HepG2 (cell line): Measurements from ENCODE around the gene NCOA1. TPM values are rescaled to one million over a fixed set of nuclear protein-coding genes. Genes with fewer than 3 reads are reported as not detected.

Experiments used
- ATAC-seq: fragments of 200-7000 bp; cut with Tn5 transposase; 3 replicates; pipeline ENCODE4 v1.9.1; 2020; ENCODE audit warnings: mild to moderate bottlenecking, moderate library complexity
- BruUV-seq: library from RNA; stranded (reverse); fragments of 400-500 nt; replicated peaks from 2 replicates; lab custom pipeline; 2021; lab: Mats Ljungman, UMichigan
- CTCF ChIA-PET: fragments of 300-600 bp; formaldehyde crosslinking; extraction: SDS; loops from one replicate; lab custom pipeline; 2021; ENCODE audit warnings: low total read pairs, inconsistent platforms, low intra/inter-chr PET ratio; lab: Yijun Ruan, JAX
- POLR2A ChIA-PET: fragments of 350-600 bp; sonication (Branson Sonifier 250); formaldehyde crosslinking; loops from one replicate; lab custom pipeline; 2020; ENCODE audit warnings: antibody characterized with exemption, inconsistent platforms; lab: Yijun Ruan, JAX
- DNase-seq: peaks from one replicate; pipeline ENCODE4 v3.0.0-alpha.2; 2015; ENCODE audit warnings: low spot score
- FAIRE-seq: peaks from 3 replicates; lab custom pipeline; 2011; peaks lifted over from hg19 to GRCh38; lab: Jason Lieb, UNC
- H2AFZ ChIP-seq: one replicate; pipeline ENCODE4 v1.6.1; 2011; ENCODE audit warnings: low read length, inconsistent platforms
- H3K27ac ChIP-seq: fragments of 300-600 bp; 3 replicates; pipeline ENCODE4 v1.8.0; 2011; ENCODE audit warnings: mixed run types, mild to moderate bottlenecking, mixed read lengths, low read length, inconsistent platforms; ENCODE audit not compliant: insufficient read depth; ENCODE audit errors: extremely low read length
- H3K27me3 ChIP-seq, 2 experiments: fragments of 200-600 bp in 1 of 2; 2 replicates in 1 of 2; 3 replicates in 1 of 2; pipeline versions ENCODE4 v1.6.0 to v1.8.0; 2011; ENCODE audit warnings: low read length in 2 of 2, mild to moderate bottlenecking in 2 of 2, moderate library complexity in 2 of 2, inconsistent platforms in 1 of 2; ENCODE audit not compliant: insufficient read depth in 2 of 2, control insufficient read depth in 1 of 2
- H3K36me3 ChIP-seq, 2 experiments: fragments of 200-600 bp in 1 of 2; replicated peaks in 1 of 2; 2 replicates in 1 of 2; 3 replicates in 1 of 2; pipeline versions ENCODE4 v1.5.1 to v1.8.0; 2011; ENCODE audit warnings: low read length in 2 of 2, inconsistent platforms in 1 of 2; ENCODE audit not compliant: insufficient read depth in 2 of 2, control insufficient read depth in 1 of 2
- H3K4me1 ChIP-seq: 2 replicates; pipeline ENCODE4 v1.5.1; 2012; ENCODE audit warnings: low read length, inconsistent platforms; ENCODE audit not compliant: insufficient read depth
- H3K4me2 ChIP-seq: 2 replicates; pipeline ENCODE4 v1.6.0; 2011; ENCODE audit warnings: low read depth, low read length, inconsistent platforms
- H3K4me3 ChIP-seq, 3 experiments: fragments of 200-600 bp in 1 of 3; sonication (generic), shearing (Covaris generic) in 1 of 3; replicated peaks in 1 of 3; 2 replicates each; pipeline ENCODE4 v1.5.1; 2011 to 2016; ENCODE audit warnings: low read length in 3 of 3, inconsistent platforms in 2 of 3, low read depth in 2 of 3, mild to moderate bottlenecking in 2 of 3, control low read depth in 1 of 3, mixed read lengths in 1 of 3; ENCODE audit not compliant: insufficient read depth in 1 of 3
- H3K79me2 ChIP-seq: one replicate; pipeline ENCODE4 v1.6.1; 2011; ENCODE audit warnings: low read length, inconsistent platforms; ENCODE audit not compliant: insufficient read depth
- H3K9ac ChIP-seq: 2 replicates; pipeline ENCODE4 v1.6.0; 2011; ENCODE audit warnings: mild to moderate bottlenecking, low read depth, low read length, inconsistent platforms; ENCODE audit not compliant: insufficient read depth
- H3K9me3 ChIP-seq: 2 replicates; pipeline ENCODE4 v1.5.1; 2012; ENCODE audit warnings: mild to moderate bottlenecking, low read length
- H4K20me1 ChIP-seq: 2 replicates; pipeline ENCODE4 v1.6.0; 2011; ENCODE audit warnings: inconsistent platforms, mild to moderate bottlenecking, low read length, moderate library complexity; ENCODE audit not compliant: insufficient read depth
- CSRNP2 ChIP-seq: sonication (generic); formaldehyde crosslinking; conservative IDR thresholded peaks from 2 replicates; pipeline ENCODE4 v1.8.0; 2022; ENCODE audit warnings: low read depth, missing genetic modification reagents
- TBX2 ChIP-seq: sonication (generic); formaldehyde crosslinking; IDR thresholded peaks from 2 replicates; pipeline ENCODE4 v1.5.0; 2020; ENCODE audit warnings: missing genetic modification reagents, mild to moderate bottlenecking, borderline replicate concordance
- TP53 ChIP-seq: sonication (generic); formaldehyde crosslinking; conservative IDR thresholded peaks from 2 replicates; pipeline ENCODE4 v1.4.0; 2020; ENCODE audit warnings: missing genetic modification reagents
- ZFP37 ChIP-seq: sonication (generic); formaldehyde crosslinking; IDR thresholded peaks from 2 replicates; pipeline ENCODE4 v1.4.0; 2020; ENCODE audit warnings: missing genetic modification reagents, borderline replicate concordance
- ZFP91 ChIP-seq: sonication (generic); formaldehyde crosslinking; IDR thresholded peaks from 2 replicates; pipeline ENCODE4 v1.9.0; 2022; ENCODE audit warnings: missing genetic modification reagents, mild to moderate bottlenecking, borderline replicate concordance
- ZNF407 ChIP-seq: sonication (generic); formaldehyde crosslinking; IDR thresholded peaks from one replicate; pipeline ENCODE4 v1.5.1; 2020; ENCODE audit warnings: mild to moderate bottlenecking, missing genetic modification reagents; ENCODE audit errors: not compliant biosample characterization
- ZNF703 ChIP-seq: sonication (generic); formaldehyde crosslinking; IDR thresholded peaks from 2 replicates; pipeline ENCODE4 v1.5.1; 2020; ENCODE audit warnings: missing genetic modification reagents, mild to moderate bottlenecking, moderate library complexity, borderline replicate concordance
- ZNF775 ChIP-seq: sonication (generic); formaldehyde crosslinking; IDR thresholded peaks from 2 replicates; pipeline ENCODE4 v1.4.0; 2020; ENCODE audit warnings: missing genetic modification reagents, mild to moderate bottlenecking, moderate library complexity, borderline replicate concordance
- ZNF780A ChIP-seq: sonication (generic); formaldehyde crosslinking; IDR thresholded peaks from 2 replicates; pipeline ENCODE4 v1.8.0; 2022; ENCODE audit warnings: mild to moderate bottlenecking, missing genetic modification reagents, moderate library complexity
- WGBS: methylation state at CpG from one replicate; pipeline ENCODE4 v1.1.6; 2017; ENCODE audit warnings: low lambda C conversion rate; 5-methylcytosine and 5-hydroxymethylcytosine counted together
- in situ Hi-C: cut with HindIII; loops from 2 replicates; pipeline ENCODE4 v1.10.0; 2017; ENCODE audit warnings: low pct_unique_long_range_greater_than_20kb; ENCODE audit not compliant: extremely low pct_ligation_motif_present
- intact Hi-C: fragments of 100-400 bp; cut with micrococcal nuclease; formaldehyde crosslinking; loops from one replicate; pipeline ENCODE4 v1.10.0; 2022; ENCODE audit not compliant: unreplicated experiment
- polyA plus RNA-seq, 8 experiments: library from polyadenylated mRNA; depleted of rRNA in 3 of 8; stranded (reverse) in 7 of 8; unstranded in 1 of 8; fragments of >200 nt; fragmentation: Illumina TruSeq in 4 of 8; extraction: Trizol in 4 of 8; gene quantifications; 2 replicates each; pipeline versions ENCODE4 v1.2.1 to v1.2.3, GENCODE V29; 2011 to 2016; ENCODE audit warnings: low read depth in 4 of 8, missing spikeins in 1 of 8, mixed read lengths in 1 of 8; ENCODE audit not compliant: insufficient read depth in 1 of 8
- total RNA-seq, 5 experiments: library from RNA; depleted of rRNA; stranded (reverse); fragments of >200 nt; fragmentation: Illumina TruSeq; extraction: Trizol; gene quantifications; 2 replicates each; pipeline ENCODE4 v1.2.3, GENCODE V29; 2016; ENCODE audit warnings: low read depth in 1 of 5

The NCOA1 gene
- total and polyA plus RNA-seq, 2 of the 13 experiments (the other 11 are each of a cell fraction or from before 2014, with no cell fraction given), result 10.0 to 10.4 TPM

- no peak for TF ChIP-seq ZNF407
- TF ChIP-seq ZNF703 (CRISPR knock-in tag), result no peak
These were observed at the start of gene NCOA1 (continued) for GRCh38 chr2:24490690-24491541.

- Histone ChIP-seq H3K27ac (no peak overlapping the region), H3K36me3 (no peaks in the 10 kb centered on the region), H3K9ac (no peak overlapping the region), H3K4me1 (no peaks in the 10 kb centered on the region), H3K4me2 (no peak overlapping the region), H3K79me2 (no peaks in the 10 kb centered on the region), H3K4me3 (no peak overlapping the region), H3K27me3 (peaks cover 0 to 5% of the 10 kb centered on the region in 2 experiments; a peak in 1 of 5 replicates), H3K9me3 (peaks cover 23% of the 10 kb centered on the region), H2AFZ (no peak overlapping the region), H4K20me1 (no peaks in the 10 kb centered on the region)
- in situ Hi-C loops (no loop called here), intact Hi-C loops (no loop called here)
- no TSS peak for BruUV-seq
- ATAC-seq (no peak), DNase-seq (no peak), FAIRE-seq (no peak)
- 18% methylated on average over 1 of the region's 1 CpG for WGBS
- ChIA-PET CTCF (no interaction called here), POLR2A (no interaction called here)
- TF ChIP-seq TP53, result no peak
- TF ChIP-seq ZFP37 (CRISPR knock-in tag), result no peak
- no peak for TF ChIP-seq CSRNP2 (CRISPR knock-in tag)
- no peak for TF ChIP-seq TBX2 (CRISPR knock-in tag)
- TF ChIP-seq ZFP91, result no peak
- no peak for TF ChIP-seq ZNF780A (CRISPR knock-in tag)
- no peak for TF ChIP-seq ZNF775 (CRISPR knock-in tag)
These were observed 42.3 kb upstream of the NCOA1 start for GRCh38 chr2:24448797-24449196.
